ENCODE data around the gene SOCS6.

The SOCS6 gene

GRCh38 chr18:70289351-70290312 lies 787 bp downstream of the SOCS6 start:
- DNase-seq: peak; percentile 12 to 70 (median 44)

GRCh38 chr18:70290482-70291294 lies 1.8 kb downstream of the SOCS6 start:
- DNase-seq: no peak

- no peak for DNase-seq
Measured at GRCh38 chr18:70291295-70291574, 2.4 kb downstream of the SOCS6 start.

GRCh38 chr18:70292628-70293027 lies 3.8 kb downstream of the SOCS6 start:
- DNase-seq: peak in 3 of 4 experiments; percentile 38 to 54 (median 44)

- DNase-seq: no peak
Measured at GRCh38 chr18:70293166-70293565, 4.3 kb downstream of the SOCS6 start.

GRCh38 chr18:70294471-70295191 lies 5.8 kb downstream of the SOCS6 start:
- DNase-seq: no peak

- no peak for DNase-seq
Measured at GRCh38 chr18:70295192-70296188, 6.6 kb downstream of the SOCS6 start.

GRCh38 chr18:70296289-70296688 lies 7.4 kb downstream of the SOCS6 start:
- DNase-seq: no peak

GRCh38 chr18:70296781-70297180 lies 7.9 kb downstream of the SOCS6 start:
- no peak for DNase-seq

- no peak for DNase-seq
Measured at GRCh38 chr18:70299393-70299792, 10.5 kb downstream of the SOCS6 start.

- no peak for DNase-seq
Measured at GRCh38 chr18:70301667-70302066, 12.8 kb downstream of the SOCS6 start.

GRCh38 chr18:70308555-70309294 lies 19.9 kb downstream of the SOCS6 start:
- no peak for DNase-seq

- no peak for DNase-seq
Measured at GRCh38 chr18:70310560-70311320, 21.9 kb downstream of the SOCS6 start.

- peak in 2 of 4 experiments; percentile 55 to 64 for DNase-seq
Measured at GRCh38 chr18:70311726-70312125, 22.9 kb downstream of the SOCS6 start.

GRCh38 chr18:70313640-70314039 lies 24.8 kb downstream of the SOCS6 start:
- no peak for DNase-seq

GRCh38 chr18:70314151-70314782 lies 25.4 kb downstream of the SOCS6 start:
- peak; percentile 33 to 70 (median 51) for DNase-seq

- DNase-seq: no peak
Measured at GRCh38 chr18:70319187-70319586, 30.3 kb downstream of the SOCS6 start.

GRCh38 chr18:70321616-70322015 lies 32.8 kb downstream of the SOCS6 start:
- DNase-seq: no peak

- DNase-seq: no peak
Measured at GRCh38 chr18:70322385-70322784, 33.5 kb downstream of the SOCS6 start.

GRCh38 chr18:70322928-70323327 lies 34.1 kb downstream of the SOCS6 start:
- DNase-seq: no peak
